GDM1 (cell line): ENCODE results near the gene PINLYP.

Source experiments
- DNase-seq: peaks from one replicate; lab custom pipeline; 2025; lab: John Stamatoyannopoulos, UW

The PINLYP gene

DNA sequence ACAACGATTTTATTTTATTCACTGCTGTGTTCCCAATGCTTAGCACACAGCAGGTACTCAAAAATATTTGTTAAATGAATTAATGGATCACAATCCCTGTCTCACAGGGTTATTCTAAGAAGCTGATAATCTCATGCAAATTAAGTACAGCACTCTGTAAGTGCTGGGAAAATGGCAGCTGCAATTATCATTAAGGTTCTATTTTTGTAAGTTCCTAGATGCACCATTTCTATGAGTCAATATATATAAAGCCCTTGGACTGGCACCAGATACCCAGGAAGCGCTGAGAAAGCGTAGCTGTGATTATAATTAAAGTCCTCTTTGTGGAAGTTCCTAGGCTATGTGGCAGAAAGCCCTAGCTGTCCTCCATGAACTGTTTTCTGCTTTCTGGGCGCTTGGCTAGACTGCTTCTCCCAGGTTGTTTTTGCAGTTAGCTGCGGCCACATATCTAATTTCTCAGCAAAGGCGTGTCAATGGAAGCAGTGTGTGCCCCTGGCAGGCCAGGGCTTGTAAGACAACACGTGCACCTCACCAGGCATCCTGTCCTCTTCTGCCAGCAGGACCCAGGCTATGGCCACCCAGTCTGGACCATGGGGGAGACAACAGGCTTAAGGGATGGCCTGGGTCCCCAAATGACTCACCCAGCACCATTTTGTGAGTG, 31.1 kb downstream of the PINLYP start:
- no peak for DNase-seq

DNA sequence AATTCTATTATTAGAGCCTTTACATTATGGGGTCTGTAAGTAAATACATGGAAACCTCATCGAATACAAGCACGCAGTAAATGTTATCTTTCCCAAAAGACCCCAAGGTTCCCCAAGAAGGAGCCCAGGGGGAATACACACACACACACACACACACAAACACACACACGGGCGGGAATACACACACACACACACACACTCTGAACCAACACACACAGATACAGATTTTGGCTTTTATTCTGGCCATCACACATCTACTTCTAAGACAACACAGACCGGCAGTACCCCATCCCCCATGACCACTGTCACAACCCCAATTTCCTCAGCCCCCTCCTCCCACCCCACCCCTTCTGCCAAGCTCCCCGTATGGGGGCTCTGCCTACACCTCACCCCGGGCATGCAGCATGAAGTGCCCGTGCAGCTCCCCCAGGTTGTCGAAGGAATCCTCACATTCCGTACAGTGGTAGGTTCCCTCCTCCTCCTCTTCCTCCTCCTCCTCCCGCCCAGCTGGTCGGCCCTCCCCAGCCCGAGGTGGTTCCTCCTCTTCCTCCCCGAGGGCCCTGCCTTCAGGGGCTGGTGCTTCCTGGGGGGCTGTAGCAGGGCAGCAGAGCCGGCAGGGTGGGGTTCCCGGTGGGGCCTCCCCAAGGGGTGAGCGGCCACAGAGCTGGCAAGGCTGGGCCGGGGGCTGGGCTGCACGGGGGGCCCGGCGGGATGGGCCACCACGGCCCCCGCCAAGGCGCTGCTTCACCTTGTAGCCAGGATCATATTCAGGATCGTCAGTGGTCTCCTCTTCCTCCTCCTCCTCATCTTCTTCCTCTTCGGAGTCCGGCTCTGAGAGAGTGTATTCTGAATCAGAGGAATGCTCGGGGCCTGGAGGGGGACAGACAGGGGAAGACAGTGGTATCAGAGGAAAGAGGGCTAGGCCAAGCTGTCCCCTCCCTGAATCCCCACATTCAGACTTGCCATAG, 31.9 kb downstream of the PINLYP start:
- DNase-seq = no peak

DNA sequence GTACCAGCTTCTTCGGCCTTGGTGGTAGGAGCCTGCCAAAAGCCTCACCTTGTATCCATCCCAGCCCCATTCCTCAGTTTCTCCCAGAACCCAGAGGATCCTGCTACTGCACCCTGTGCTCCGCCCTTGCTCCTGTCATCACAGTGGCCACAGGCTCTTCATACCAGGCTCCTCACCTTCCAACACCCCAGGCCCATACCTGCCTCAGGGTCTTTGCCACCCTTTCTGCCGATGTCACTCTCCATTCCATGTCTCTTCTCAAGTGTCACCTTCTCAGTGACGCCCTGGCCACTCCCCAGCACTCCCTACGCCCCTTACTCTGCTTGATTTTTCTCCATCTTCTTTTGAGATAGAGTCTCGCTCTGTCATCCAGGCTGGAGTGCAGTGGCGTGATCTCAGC, 34.3 kb downstream of the PINLYP start:
- DNase-seq = no peak

DNA sequence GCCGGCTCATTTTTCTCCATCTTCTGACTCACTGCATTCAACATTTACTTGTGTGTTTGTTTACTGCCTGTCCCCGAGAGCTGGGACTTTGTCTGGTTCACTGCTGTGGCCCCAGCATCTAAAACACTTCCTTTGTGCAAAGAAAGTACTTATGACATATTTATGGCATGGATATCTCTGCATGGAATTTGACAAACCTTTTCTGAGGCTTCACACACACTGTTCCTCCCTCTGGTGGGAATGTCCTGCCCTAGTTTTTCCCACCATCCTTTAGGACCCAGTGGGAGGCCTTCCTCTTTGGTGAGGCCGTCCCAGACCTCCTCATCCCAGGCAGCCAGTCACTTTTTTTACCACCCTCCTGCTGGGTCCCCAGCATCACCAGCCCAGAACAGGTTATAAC, 34.9 kb downstream of the PINLYP start:
- no peak for DNase-seq

DNA sequence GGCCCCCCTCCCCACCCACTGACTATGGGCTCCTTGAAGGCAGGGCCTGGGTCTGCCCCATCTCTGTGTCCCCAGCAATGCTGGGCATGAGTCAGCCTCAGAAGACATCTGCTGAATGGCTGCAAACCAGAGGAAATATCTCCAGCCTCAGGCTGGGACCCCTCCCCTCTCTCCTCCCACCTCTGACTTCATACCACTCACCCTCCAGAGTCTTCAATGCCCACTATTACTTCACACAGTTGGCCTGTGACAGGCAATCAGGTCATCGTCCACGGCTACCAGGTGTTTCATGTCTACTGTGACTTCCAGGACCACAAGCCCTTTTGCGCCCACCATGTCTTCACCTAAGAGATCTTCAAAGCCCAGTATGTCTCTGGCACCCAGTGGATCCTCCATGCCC, 36.2 kb downstream of the PINLYP start, which contains the start of gene SRRM5:
Gene SRRM5, plus strand, starts transcription at position 301 of the 400 bp plus-strand sequence. Its CDS starts 34 bp downstream, at position 335.
- DNase-seq = no peak

DNA sequence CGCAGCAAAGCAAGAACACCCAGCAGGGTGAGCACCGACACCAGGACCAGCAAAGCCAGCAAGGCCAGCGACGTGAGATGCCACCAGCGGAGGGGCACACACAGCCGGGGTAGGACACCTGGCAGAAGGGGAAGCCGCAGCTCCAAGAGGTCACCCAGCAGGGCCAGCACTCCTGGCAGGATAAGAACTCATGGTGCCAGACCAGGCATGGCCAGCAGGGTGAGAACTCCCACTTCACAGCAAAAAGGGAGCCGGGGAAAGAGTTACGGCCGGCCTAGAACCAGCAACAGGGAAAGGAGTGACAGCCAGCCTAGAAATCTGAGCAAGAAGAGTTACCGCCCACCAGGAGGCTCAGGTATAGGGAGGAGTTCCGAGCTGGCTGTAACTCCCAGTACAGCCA, 36.8 kb downstream of the PINLYP start:
- no peak for DNase-seq

DNA sequence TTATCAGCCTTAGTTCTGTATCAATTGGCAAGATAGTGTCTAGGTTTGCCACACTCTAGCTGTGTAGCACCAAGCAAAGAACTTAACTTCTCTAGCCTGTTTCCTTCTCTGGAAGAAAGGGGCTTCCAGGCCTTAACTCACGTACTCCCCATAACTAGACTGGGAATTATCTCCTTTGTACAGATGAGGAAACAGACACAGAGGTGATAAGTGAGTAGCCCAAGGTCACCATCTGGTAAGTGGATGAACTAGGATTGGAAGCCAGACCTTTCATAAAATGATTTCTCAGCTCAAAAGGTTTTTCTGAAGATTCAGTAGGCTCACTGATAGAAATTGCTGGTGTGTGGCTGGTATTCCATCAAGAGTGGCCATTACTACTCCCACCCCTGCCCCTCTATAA, 40.7 kb downstream of the PINLYP start:
- no peak for DNase-seq

DNA sequence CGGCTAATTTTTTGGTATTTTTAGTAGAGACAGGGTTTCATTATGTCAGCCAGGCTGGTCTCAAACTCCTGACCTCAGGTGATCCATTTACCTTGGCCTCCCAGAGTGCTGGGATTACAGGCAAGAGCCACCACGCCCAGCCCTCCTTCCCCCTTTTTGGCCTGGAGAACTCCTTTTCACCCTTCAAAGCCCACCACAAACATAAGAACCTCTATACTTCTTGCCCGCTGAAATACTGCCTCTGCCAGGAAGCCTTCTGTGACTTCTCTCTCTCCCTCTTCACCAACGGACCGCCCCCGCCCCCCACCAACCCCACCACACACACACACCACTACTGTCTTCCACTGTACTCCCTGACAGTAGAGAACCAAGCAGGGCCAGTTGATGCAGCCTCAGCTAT, 41.4 kb downstream of the PINLYP start:
- no peak for DNase-seq

DNA sequence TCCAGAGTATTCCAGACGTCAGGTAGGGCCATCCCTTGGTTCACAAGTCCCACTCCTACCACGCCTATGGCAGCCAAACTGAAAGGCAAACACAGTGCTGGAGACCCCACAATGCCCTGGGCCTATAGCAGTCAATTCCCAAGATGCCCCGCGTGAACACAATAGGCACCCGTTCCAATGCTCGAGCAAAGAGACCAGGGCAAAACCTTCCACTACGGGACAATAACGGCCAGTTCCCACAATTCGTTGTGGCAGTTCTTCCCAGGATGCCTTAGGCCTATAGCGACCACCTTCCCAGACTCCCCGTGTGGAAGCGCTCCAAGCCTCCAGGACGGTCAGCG, 43.3 kb downstream of the PINLYP start:
- peak; percentile 65 for DNase-seq

DNA sequence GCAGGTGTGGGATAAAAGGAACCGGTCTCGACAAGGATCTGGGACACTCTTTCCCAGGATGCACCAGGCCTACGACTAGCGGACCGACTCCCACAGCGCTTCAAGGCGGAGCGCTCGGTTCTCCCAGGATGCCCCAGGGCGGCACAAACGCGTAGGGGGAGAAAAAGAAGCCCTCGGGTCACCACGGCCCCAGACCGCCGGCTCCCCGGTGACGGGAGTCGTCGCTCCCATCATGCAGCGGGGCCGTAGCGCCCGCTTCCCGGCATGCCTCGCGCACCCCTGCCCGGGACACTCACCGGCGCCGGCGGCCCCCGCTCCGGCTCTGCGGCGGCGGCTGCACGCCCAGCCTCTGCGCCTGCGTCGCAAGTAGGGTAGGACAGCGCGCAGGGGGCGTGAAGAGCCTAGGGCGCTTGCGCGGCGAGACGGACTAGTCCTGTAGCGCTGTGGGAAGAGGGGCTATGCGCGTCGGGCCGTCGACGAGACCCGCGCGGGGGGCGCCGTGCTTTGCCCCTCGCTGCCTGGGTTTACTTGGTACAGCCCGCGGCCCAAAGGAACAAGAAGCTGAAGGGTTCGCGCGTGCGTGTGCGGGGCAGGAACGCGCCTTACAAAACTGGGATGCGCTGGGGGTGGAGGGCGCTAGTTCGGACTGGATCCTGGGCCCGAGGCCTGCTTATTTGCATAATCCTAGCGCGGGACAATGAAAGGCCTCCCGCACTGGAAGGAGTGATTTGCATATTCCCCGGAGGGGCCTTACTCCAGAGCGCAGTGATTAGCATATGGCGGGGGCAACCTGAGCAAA, 43.9 kb downstream of the PINLYP start, which contains the start of gene ZNF428:
Gene ZNF428, minus strand, starts transcription at position 368 of the 799 bp plus-strand sequence. CDS start 5,325 bp downstream, outside the sequence.
- DNase-seq = peak; percentile 89

DNA sequence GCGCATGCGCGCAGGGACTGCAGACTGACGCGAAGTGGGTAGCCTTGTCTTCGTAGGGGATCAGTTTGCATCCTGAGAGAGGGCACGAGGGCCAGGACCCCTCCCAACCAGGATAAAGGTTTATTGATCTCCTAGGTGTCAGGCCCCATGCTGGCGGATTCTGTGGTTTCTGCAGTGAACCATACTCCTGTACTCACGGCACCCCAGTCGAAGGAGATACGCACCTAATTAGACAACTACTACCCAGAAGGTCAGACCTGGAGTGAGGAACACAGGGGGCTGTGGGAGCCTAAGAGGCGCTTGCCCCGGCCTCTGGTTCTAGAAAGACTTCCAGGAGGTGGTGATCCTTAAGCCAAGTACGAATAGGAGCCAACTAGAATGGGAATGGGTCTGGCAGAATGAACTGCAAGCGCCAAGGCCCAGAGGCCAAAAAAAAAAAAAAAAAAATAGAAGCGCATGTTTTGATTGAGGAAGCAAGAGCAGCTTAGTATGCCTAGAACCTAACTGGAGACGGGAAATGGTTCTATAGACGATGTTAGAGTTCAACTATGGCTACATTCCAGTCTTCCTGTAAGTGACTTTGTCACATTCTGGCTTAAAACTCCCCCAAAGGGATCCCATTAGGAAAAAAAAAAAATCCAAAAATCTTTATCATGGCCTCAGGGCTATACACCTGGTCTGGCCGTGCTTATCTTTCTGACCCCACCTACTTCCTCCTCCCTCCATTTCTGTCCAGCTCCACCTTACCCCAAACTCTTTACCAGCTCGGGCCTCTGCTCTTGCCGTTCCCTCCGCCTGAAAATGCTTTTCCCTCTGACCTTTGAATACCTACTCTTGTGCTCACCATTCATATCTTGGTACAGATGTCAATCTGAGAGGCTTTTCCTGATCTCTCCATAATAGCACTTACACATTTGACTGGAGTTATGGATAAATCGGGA, 44.7 kb downstream of the PINLYP start:
- no peak for DNase-seq

DNA sequence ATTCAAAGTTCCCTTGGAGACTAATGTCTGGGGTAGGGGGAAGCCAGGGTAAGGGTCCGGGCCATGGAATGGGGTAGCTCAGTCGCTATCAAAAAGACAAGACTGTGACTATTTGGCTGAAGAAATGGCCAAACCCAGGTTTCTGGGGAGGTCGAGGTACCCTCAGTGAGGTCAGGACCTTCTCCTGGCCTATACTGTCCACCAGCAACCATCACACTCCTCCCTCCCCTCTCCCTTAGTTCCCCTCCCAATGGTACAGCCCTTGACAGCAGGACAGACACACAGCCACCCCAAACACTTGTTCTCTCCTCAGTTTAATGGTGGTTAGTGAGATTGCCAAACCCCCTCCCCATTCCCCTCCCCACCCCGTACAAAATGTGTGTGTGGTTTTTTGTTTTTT, 46.5 kb downstream of the PINLYP start:
- no peak for DNase-seq

DNA sequence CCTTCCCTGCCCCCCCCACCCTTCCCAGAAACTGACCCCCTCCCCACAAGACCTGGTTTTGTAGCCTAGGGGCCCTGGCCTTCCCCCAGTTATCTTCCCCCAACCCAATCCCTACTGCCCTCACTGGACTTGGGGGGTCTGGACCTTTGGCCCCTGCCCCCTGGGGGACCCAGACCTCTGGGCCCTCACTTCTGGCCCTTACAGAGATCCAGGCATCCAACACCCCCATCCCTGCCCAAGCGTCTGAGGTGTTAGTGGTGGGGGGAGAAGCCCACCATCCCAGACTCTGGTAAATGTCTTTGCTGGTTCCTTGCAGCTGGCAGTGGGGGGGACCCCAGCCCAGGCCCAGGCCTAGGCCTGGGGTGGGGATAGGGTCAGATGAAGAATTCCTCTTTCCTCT, 47.4 kb downstream of the PINLYP start:
- no peak for DNase-seq

DNA sequence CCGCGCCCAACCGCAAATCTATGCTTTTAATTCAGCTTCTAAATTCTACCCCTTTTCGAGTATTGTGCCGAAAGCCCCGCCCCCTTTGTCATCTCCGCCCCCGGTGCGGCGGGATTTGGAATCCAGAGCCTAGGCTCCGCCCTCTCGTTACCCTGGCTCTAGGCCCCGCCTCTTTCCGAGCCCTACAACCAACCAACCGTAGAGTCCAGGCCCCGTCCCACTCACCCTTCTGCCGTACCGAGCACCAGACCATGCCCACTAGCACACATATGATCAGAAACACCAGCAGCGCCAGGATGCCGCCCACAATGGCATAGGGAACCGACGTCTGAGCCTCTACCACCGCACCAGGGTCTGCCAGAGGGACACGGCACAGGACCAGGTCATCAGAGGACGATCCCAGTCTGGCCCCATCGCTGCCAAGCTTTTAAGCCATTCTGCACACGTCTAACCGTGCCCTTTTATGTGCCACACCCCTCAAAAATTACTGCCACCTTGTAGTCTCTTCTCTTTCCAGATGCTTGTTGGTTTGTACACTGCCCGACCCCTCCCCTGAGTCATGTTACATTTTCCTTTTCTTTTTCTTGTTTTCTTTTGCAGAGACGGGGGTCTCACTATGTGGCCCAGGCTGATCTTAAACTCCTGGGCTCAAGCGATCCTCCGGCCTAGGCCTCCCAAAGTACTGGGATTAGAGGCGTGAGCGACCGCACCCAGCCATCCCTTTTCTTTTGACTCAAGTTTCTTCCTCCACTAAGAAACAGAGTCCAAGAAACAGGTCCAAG, 48.5 kb downstream of the PINLYP start:
- no peak for DNase-seq

DNA sequence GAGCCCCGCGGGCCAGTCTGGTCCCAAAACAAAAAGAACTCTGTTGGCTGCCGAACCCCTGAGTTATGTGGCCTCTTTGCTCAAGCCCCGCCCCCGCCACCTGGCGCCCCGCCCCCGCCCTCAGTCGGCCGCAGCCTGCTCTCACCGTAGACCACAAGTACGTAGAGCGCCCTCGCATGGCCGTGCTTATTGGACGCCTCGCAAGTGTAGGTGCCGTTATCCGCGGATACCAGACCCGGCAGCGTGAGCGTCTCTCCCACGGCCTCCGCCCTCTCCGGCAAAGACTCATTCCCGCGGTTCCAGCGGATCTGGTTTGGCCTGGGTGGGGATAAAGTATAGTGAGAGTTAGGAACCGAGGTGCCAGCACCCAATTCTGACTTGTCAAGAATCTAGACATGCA, 49.3 kb downstream of the PINLYP start:
- DNase-seq = no peak

DNA sequence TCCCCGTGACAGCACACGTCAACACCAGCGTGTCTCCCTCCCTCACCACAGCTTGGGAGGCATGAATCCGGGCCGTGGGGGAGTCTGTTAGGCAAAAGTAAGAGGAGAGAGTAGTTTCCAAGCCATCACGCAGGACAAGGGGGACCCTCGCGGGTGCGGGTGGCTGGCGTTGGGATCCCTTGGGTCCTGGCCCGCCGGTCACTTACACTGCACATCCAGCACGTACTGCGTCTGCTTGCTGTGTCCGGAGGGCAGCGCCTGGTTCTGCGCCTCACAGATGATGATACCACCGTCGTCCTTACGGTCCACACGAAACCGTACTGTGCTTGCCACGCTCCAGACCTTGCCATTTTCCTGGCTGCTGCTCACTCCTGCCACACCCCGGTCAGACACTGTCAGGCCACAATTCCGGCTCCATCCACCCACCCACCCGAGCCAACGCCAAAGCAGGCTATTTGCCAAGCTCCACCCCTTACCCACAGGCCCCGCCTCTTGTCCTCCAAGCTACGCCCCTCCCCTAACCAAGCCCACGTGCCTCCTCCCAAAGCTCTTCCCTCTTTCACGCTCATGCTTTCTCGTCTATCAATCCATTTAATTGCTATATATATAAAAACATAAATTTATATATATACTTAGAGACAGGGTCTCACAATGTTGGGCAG, 50.4 kb downstream of the PINLYP start:
- no peak for DNase-seq

DNA sequence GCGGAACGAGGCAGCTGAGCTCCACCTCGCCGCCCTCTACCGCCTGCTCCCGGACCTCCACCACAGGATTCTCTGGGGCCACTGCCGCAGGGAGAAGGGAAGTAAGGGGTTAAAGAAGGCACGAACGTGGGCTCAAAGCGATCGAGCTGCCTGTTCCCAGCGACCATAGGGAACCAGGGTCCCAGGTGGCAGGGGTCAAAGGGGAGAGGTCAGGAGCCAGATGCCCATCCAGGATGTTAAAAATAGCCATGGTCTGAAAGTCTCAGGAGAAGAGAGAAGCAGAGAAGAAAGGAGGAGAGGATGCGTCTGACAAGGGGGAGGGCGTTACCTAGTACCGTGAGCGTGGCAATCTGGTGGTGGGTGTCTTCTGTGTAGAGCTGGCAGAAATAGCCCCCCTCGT, 51.2 kb downstream of the PINLYP start:
- DNase-seq = no peak

DNA sequence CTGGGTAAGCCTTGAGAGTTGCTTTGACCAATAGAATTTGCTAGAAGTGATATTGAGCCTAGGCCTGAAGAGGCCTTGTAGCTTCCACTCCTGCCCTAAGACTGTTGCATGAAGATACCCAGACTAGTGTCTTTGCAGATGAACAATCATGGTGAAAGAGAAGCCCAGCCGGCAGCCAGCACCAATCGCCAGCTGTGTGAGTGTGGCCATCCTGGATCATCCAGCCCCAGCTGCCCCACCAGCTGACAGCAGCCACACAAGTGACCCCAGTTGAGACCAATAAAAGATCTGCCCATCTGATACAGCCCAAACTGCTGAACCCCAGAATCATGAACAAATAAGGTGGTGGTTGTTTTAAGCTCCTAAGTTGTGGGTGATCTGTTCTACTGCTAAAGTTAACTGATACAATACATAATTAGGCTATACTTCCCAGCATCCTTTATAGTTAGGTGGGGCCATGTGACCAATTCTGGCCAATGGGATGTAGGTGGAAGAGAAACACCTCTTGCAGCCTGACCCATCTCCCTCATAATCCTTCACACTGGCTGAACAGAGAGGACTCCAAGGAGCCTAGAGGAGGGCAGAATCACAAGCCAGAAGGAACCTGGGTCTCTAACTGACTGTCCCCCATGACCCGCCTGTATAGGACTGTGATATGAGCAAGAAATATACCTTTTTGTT, 53.2 kb downstream of the PINLYP start:
- DNase-seq = no peak

DNA sequence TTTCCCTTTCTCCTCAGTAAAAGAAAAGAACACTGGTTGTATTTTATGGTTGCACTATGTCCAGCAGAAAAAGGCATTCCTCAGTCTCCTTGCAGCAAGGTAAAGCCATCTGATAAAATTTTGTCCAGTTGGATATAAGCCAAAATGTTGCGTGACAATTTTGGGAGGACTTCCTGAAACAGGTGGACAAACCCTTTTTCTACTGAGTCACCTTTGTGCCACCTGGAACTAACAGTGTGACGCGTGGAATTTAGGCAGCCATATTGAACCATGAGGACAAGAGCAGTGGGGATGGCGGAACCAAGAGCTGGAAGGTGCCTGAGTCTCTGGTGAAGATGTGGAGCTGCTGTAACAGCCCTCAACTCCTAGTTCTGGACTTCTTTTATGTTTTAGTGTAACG, 55.9 kb downstream of the PINLYP start:
- no peak for DNase-seq
